ENCODE results near the gene TIAM2.

Gene TIAM2

DNA sequence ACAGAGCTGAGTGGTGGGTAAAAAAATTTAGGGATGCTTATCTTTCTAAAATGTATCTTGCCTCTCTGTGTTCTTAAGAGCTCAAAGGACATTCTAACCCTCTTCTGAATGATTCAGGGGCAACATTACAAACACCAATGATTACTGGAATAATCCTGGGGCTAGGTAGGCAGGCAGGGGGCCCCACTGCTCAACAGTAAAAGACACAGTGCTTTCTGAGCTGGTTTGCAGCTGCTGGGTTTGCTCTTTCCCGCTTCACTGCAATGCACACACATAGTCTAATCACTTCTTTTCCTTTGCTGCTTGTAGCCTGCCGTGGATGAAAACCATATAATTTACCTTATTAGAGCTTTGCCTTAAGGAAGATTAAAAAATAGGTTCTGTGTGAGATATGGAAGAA, 292.6 kb downstream of the TIAM2 start:
- DNase-seq (ENCODE audit: insufficient read length, low spot score), result no peak
- no peak for TF ChIP-seq POLR2A (IDR thresholded peaks at IDR 0.05; ENCODE audit: low read depth, low read length)
- no peak for FAIRE-seq

DNA sequence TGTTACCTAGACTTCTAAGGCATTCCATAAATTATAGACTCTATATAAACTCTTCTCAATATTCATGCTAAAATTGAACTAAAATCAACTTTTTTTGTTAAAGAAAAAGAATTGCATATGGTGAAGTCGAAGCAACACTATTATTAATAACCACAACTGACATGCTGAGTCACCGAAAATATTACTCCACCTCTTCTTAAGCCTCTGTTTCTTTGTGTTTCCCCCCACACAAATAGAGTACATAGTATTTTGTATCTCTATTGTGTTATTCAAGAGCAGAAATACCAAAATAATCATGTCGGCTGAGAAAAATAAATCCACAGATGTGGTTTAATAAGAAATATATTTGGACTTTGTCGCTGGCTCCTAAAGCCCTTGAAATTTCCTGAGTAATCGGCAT, 295.4 kb downstream of the TIAM2 start:
- FAIRE-seq, result no peak
- no peak for TF ChIP-seq POLR2A (IDR thresholded peaks at IDR 0.05; ENCODE audit: low read depth, low read length)
- DNase-seq (ENCODE audit: insufficient read length, low spot score), result no peak

DNA sequence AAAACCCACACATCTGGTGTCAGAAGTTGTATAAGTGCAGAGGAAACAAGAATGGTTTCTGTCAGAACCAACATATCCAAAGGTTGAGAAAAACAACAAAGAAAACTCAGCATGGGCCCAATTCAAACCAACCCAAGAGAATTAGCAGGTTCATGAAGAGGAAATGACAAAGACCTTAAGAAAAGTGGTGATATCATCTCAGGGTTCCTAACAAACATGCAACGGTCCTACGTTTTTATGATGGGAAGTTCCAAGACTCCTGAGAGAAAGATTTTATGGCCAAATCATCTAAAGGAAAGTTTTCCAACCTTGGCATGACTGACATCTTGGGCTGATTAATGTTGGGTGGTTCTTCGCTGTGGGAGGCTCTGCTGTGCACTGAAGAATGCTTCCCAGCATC, 296.2 kb downstream of the TIAM2 start:
- no peak for DNase-seq (ENCODE audit: insufficient read length, low spot score)
- FAIRE-seq, result no peak
- TF ChIP-seq POLR2A (IDR thresholded peaks at IDR 0.05; ENCODE audit: low read depth, low read length), result no peak

DNA sequence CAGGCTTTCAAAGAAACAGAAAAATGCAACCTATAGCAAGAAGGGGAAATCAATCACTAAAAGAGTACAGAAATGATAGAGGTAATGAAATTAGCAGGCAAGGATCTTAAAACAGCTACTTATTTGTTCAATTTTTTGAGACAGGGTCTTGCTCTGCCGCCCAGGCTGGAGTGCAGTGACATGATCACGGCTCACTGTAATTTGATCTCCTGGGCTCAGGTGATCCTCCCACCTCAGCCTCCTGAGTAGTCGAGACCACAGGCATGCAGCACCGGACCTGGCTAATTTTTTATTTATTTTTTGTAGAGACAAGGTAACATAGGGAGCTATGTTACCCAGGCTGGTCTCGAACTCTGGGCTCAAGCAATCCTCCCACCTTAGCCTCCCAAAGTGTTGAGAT, 297.6 kb downstream of the TIAM2 start:
- FAIRE-seq (no peak), DNase-seq (ENCODE audit: insufficient read length, low spot score) (no peak)
- no peak for TF ChIP-seq POLR2A (IDR thresholded peaks at IDR 0.05; ENCODE audit: low read depth, low read length)

DNA sequence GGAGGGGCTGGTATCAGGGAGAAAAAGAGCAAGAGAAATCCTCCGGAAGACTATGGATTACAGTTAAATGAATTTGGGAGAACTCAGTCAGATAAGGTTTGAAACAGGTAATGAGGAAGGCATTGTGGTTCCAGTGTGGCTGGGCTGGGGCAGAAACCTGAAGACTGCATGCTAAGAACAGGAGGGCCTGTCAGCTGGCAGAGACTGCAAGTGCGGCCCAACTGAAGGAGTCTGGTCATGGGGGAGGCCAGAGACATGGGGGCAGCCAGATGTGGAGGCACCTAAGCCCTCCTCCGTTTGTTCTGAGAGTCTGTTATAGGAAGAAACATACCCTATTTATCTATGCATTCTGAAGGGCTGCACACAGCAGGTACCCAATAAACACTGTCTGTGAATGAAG, 302.6 kb downstream of the TIAM2 start:
- no peak for TF ChIP-seq POLR2A (IDR thresholded peaks at IDR 0.05; ENCODE audit: low read depth, low read length)
- DNase-seq (ENCODE audit: insufficient read length, low spot score) (no peak), FAIRE-seq (no peak)

DNA sequence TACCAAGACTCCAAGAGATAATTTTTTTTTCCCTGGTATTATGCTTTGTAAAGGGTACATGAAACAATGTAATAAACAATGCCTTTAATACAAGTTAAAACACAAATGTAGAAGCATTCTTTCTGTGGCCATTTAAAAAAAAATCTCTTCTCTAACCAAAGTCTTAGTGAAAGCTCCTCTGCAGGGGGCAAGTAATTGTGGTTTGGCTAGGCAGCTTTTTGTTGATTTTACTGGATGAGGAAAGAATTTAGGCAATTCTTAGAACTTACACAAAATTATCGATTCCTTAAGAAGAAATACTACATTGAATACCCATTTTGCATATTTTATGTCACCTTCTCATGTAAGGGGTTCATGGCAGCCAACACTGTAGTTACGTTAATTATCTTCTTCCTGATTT, 306.8 kb downstream of the TIAM2 start:
- TF ChIP-seq POLR2A (IDR thresholded peaks at IDR 0.05; ENCODE audit: low read depth, low read length), result no peak
- DNase-seq (ENCODE audit: insufficient read length, low spot score), result no peak
- no peak for FAIRE-seq

DNA sequence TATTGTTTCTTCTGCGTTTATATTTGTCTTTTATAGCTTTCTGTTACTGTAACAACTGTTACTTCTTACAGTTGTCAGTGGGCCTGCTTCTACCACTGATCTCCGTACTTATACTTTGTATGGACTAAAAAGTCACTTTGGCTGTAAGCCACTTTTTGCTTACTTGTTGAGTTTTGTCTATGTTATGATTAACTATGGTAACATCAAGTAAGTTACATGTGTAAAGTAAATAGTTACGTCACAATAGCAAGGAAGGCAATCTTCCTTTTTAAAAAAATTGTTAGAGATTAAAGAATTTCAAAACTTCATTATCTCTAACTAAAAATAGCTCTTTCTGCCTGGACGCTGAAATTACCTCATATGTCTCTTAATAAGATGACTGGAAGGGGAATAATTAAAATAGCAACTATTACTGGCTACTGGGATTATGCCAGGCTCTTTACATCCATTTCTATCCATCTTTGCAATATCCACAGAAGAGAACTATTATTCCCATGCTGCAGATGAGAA, 308.3 kb downstream of the TIAM2 start:
- DNase-seq (ENCODE audit: insufficient read length, low spot score), result no peak
- no peak for TF ChIP-seq POLR2A (IDR thresholded peaks at IDR 0.05; ENCODE audit: low read depth, low read length)
- FAIRE-seq, result no peak

DNA sequence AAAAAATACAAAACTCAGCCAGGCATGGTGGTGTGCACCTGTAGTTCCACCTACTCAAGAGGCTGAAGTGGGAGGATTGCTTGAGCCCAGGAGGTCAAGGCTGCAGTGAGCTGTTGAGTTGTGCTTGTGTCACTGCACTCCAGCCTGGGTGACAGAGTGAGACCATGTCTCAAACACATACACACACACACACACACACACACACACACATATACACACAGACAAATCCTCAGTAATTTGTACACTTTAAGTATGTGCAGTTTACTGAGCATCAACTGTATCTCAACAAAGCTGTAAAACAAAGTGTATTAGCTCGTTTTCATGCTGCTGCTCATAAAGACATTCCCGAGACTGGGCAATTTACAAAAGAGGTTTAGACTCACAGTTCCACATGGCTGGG, 311.8 kb downstream of the TIAM2 start:
- no peak for DNase-seq (ENCODE audit: insufficient read length, low spot score)
- no peak for TF ChIP-seq POLR2A (IDR thresholded peaks at IDR 0.05; ENCODE audit: low read depth, low read length)
- FAIRE-seq, result no peak

Data from H54 (cell line).